Stimulated activated CD4-positive, alpha-beta T cell treated with anti-CD3 and anti-CD28 coated beads, TNF-alpha, amount 100 ng/mL, for 4 hours (primary cell): ENCODE data around the gene ZNF521.
"Not testable (repeated sequence)": the region's sequence is repeated elsewhere in the genome, so short reads cannot be mapped to it uniquely, and the experiment has no call there.

ENCODE experiments used
- DNase-seq, 3 experiments: peaks; one replicate each; pipeline ENCODE4 v3.0.0-alpha.2; 2020; ENCODE audit warnings: low read depth in 3 of 3

Gene ZNF521

DNA sequence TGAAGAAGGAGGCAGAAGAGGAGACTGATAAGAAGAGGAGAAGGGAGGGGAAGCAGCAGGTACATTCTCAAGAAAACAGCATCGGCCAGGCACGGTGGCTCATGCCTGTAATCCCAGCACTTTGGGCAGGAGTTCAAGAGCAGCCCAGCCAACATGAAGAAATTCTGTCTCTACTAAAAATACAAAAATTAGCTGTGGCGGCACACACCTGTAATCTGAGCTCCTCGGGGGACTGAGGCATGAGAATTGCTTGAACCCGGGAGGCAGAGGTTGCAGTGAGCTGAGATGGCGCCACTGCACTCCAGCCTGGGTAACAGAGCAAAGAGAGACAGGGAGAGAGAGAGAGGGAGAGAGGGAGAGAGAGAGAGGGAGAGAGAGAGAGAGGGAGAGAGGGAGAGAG lies 318.8 kb downstream of the ZNF521 start:
- DNase-seq: not testable (repeated sequence)

DNA sequence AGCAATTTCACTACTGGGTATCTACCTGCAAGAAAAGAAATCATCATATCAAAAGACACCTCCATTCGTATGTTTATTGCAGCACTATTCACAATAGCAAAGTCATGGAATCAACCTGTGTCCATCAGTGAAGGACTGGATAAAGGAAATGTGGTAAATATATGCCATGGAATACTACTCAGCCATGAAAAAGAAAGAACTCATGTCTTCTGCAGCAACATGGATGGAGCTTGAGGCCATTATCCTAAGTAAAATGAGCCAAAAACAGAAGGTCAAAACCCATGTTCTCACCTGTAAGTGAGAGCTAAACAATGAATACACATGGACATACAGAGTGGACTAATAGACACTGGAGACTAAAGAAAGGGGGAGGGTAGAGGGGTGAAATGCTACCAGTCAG lies 322.2 kb downstream of the ZNF521 start:
- DNase-seq: no peak

DNA sequence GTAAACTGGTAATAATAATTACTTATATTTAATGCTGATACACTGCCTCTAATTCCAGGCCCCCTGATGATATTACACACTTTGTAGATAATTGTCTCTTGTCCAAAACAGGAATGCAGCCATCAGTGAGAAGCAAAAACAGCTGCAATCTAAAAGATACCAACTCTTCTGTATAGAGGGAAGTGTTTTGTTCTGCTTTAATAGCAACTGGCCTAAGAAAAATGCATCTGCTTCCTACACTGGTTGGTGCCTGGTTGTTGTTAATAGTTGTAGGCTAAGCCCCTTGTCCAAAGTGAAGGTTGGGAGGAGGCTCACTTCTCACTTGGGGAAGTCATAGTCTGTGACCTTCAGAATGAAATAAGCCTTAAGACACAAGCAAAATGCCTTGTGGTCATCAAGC lies 332.0 kb downstream of the ZNF521 start:
- no peak for DNase-seq

DNA sequence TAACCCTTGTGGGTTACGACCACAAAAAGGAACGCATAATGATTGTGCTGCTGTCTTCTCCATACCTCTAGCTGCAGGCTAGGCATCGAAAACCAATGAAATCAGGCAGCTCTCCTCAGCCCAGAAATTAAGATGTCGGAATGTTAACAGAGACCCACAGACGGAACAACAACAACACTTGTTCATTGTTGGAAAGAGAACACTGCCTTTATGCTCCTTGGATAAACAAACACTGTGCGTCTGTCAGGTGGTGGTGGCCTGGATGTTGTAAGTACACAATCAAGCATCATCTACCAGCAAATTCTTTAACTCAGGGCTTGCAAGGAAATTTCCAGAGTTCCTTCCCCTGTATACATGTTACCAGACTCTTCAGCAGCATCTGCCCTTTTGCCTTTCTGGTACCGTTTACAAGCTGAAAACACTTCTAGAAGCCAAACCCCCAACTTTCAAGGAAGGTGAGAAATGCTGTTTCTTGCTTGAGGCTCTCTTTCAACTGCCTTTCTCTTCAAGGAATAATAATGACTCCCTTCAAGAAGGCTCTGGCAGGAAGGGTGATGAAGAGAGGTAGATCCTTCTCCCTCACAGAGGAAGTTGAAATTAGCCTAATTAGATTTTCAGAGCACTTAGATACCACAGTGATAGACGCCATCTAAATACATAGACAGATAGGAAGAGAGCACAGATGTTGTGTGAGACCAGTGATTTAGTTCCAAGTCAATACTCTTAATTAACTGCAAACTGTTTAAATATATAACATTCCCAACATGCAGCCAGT lies 332.7 kb downstream of the ZNF521 start:
- no peak for DNase-seq

DNA sequence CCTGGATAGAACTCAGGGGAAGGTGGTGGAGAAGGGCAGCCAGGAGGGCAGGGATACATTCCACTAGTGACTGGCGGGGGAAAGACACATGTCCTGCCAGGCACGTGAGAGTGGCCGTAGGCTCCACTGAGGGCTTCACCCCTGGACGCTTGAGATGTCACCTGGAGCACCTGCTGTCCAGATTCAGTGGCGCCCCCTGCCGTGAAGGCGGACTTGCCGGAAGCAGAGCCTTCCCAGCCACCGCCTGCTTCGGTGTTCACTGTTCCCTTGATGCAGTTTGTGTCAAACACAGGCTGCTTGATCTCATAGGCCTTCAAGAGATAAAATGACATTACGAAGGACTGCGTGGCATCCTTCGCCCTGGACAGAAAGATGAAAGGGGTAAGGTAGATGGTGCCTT lies 335.3 kb downstream of the ZNF521 start:
- DNase-seq: no peak

DNA sequence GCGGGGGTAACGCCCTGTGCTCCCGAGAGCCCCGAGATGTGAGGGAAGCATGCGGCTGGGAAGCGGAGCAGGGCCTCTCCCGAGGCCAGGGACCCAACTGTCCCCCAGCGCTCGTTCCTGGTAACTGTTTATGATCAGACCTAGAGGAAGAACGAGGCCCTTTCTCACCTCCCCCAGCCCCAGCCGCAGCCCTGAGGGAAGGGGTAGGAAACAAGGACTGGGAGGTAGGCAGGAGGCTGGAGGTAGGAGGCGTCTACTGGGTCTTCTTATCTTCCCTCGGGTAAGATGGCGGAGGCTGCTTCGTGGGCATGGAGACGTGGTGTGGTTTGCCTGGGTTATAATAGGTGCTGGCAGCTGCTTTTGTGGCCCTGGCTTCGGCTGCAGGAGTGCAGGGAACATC lies 335.8 kb downstream of the ZNF521 start:
- no peak for DNase-seq
